ENCODE results near the gene LRRN4CL. TPM values are rescaled to one million over a fixed set of nuclear protein-coding genes. Genes with fewer than 3 reads are reported as not detected.

The LRRN4CL gene
- total and polyA plus RNA-seq, 9 of the 15 experiments (the other 6 are each of a cell fraction or from before 2014, with no cell fraction given) = 0.03 to 0.11 (median 0.05) TPM; not detected in 4

DNA sequence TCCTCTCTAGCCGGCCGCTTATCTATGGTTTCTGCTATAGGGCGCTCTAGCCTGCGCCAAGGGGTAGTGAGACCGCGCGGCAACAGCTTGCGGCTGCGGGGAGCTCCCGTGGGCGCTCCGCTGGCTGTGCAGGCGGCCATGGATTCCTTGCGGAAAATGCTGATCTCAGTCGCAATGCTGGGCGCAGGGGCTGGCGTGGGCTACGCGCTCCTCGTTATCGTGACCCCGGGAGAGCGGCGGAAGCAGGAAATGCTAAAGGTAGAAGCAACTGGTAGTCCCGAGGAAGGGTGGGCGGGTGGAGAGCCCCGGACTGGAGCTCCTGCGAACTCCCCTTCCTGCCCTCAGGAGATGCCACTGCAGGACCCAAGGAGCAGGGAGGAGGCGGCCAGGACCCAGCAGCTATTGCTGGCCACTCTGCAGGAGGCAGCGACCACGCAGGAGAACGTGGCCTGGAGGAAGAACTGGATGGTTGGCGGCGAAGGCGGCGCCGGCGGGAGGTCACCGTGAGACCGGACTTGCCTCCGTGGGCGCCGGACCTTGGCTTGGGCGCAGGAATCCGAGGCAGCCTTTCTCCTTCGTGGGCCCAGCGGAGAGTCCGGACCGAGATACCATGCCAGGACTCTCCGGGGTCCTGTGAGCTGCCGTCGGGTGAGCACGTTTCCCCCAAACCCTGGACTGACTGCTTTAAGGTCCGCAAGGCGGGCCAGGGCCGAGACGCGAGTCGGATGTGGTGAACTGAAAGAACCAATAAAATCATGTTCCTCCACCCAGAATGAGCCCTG lies 17.5 kb downstream of the LRRN4CL start, which contains the start of the genes LBHD1 and UQCC3 (continued):
- peak; percentile 27; the same call in 1 of the 2 replicates for TF ChIP-seq ZNF384 (IDR thresholded peaks at IDR 0.05; ENCODE audit: low read depth, low read length)
- TF ChIP-seq CHD1 (IDR thresholded peaks at IDR 0.05; ENCODE audit: low read length) = peak; percentile 92
- TF ChIP-seq, protein P1, sequence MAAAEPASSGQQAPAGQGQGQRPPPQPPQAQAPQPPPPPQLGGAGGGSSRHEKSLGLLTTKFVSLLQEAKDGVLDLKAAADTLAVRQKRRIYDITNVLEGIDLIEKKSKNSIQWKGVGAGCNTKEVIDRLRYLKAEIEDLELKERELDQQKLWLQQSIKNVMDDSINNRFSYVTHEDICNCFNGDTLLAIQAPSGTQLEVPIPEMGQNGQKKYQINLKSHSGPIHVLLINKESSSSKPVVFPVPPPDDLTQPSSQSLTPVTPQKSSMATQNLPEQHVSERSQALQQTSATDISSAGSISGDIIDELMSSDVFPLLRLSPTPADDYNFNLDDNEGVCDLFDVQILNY (CRISPR knock-in tag; IDR thresholded peaks at IDR 0.05) = peak; percentile 79
- TF ChIP-seq, protein P2, sequence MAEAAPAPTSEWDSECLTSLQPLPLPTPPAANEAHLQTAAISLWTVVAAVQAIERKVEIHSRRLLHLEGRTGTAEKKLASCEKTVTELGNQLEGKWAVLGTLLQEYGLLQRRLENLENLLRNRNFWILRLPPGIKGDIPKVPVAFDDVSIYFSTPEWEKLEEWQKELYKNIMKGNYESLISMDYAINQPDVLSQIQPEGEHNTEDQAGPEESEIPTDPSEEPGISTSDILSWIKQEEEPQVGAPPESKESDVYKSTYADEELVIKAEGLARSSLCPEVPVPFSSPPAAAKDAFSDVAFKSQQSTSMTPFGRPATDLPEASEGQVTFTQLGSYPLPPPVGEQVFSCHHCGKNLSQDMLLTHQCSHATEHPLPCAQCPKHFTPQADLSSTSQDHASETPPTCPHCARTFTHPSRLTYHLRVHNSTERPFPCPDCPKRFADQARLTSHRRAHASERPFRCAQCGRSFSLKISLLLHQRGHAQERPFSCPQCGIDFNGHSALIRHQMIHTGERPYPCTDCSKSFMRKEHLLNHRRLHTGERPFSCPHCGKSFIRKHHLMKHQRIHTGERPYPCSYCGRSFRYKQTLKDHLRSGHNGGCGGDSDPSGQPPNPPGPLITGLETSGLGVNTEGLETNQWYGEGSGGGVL (CRISPR knock-in tag; IDR thresholded peaks at IDR 0.05) = no peak
- TF ChIP-seq, protein P3, sequence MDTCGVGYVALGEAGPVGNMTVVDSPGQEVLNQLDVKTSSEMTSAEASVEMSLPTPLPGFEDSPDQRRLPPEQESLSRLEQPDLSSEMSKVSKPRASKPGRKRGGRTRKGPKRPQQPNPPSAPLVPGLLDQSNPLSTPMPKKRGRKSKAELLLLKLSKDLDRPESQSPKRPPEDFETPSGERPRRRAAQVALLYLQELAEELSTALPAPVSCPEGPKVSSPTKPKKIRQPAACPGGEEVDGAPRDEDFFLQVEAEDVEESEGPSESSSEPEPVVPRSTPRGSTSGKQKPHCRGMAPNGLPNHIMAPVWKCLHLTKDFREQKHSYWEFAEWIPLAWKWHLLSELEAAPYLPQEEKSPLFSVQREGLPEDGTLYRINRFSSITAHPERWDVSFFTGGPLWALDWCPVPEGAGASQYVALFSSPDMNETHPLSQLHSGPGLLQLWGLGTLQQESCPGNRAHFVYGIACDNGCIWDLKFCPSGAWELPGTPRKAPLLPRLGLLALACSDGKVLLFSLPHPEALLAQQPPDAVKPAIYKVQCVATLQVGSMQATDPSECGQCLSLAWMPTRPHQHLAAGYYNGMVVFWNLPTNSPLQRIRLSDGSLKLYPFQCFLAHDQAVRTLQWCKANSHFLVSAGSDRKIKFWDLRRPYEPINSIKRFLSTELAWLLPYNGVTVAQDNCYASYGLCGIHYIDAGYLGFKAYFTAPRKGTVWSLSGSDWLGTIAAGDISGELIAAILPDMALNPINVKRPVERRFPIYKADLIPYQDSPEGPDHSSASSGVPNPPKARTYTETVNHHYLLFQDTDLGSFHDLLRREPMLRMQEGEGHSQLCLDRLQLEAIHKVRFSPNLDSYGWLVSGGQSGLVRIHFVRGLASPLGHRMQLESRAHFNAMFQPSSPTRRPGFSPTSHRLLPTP (IDR thresholded peaks at IDR 0.05; ENCODE audit: borderline replicate concordance, extremely low read depth, insufficient read length) = no peak
- TF ChIP-seq, protein P4, sequence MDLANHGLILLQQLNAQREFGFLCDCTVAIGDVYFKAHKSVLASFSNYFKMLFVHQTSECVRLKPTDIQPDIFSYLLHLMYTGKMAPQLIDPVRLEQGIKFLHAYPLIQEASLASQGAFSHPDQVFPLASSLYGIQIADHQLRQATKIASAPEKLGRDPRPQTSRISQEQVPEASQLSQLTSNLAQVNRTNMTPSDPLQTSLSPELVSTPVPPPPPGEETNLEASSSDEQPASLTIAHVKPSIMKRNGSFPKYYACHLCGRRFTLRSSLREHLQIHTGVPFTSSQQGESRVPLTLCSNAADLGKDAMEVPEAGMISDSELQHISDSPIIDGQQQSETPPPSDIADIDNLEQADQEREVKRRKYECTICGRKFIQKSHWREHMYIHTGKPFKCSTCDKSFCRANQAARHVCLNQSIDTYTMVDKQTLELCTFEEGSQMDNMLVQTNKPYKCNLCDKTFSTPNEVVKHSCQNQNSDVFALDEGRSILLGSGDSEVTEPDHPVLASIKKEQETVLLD (IDR thresholded peaks at IDR 0.05) = 0 out of 2 replicates have a peak, but pooled peaks have one; percentile 7
- TF ChIP-seq, protein P5, sequence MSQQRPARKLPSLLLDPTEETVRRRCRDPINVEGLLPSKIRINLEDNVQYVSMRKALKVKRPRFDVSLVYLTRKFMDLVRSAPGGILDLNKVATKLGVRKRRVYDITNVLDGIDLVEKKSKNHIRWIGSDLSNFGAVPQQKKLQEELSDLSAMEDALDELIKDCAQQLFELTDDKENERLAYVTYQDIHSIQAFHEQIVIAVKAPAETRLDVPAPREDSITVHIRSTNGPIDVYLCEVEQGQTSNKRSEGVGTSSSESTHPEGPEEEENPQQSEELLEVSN (IDR thresholded peaks at IDR 0.05; ENCODE audit: borderline replicate concordance in 1 of 2, extremely low read depth in 1 of 2, insufficient read depth in 1 of 2, insufficient read length in 1 of 2, low read depth in 1 of 2, low read length in 1 of 2, poor library complexity in 1 of 2, severe bottlenecking in 1 of 2) = peak; percentile 30 to 58
- peak; percentile 69; the same call in 1 of the 2 replicates for TF ChIP-seq ZNF431 (CRISPR knock-in tag; IDR thresholded peaks at IDR 0.05)
- TF ChIP-seq MXI1 (IDR thresholded peaks at IDR 0.05; ENCODE audit: low read depth, low read length) = 0 out of 2 replicates have a peak, but pooled peaks have one; percentile 21
- peak; percentile 30; the same call in 1 of the 2 replicates for TF ChIP-seq ERF (CRISPR knock-in tag; IDR thresholded peaks at IDR 0.05)
- TF ChIP-seq HLTF (IDR thresholded peaks at IDR 0.05) = no peak
- TF ChIP-seq PHF21A (IDR thresholded peaks at IDR 0.05; ENCODE audit: borderline replicate concordance, low read depth) = no peak
- TF ChIP-seq NR4A1 (CRISPR knock-in tag; IDR thresholded peaks at IDR 0.05) = peak; percentile 75; the same call in 1 of the 2 replicates
- no peak for TF ChIP-seq NR4A1 (tag; IDR thresholded peaks at IDR 0.05)
- 0 out of 2 replicates have a peak, but pooled peaks have one; percentile 9 for TF ChIP-seq PHB (CRISPR knock-in tag; IDR thresholded peaks at IDR 0.05)
- TF ChIP-seq CHCHD3 (CRISPR knock-in tag; IDR thresholded peaks at IDR 0.05) = 0 out of 2 replicates have a peak, but pooled peaks have one; percentile 14

Measured in K562 (cell line).